WTC11 (cell line): ENCODE results near the gene CEP250. TPM values are rescaled to one million over a fixed set of nuclear protein-coding genes. Genes with fewer than 3 reads are reported as not detected.

Experiments
- ATAC-seq: fragments of 200-7000 bp; cut with Tn5 transposase; 2 replicates; pipeline ENCODE4 v1.10.0; 2021; ENCODE audit warnings: mild to moderate bottlenecking, moderate library complexity
- CTCF ChIA-PET: fragments of 300-600 bp; sonication (Branson Sonifier 250); formaldehyde crosslinking; loops from one replicate; lab custom pipeline; 2021; ENCODE audit warnings: antibody characterized with exemption; lab: Charles Lee
- POLR2A ChIA-PET: fragments of 350-600 bp; sonication (Branson Sonifier 250); formaldehyde crosslinking; loops from one replicate; lab custom pipeline; 2021; ENCODE audit warnings: antibody characterized with exemption; lab: Charles Lee
- DNase-seq: peaks from one replicate; pipeline ENCODE4 v3.0.0; 2021; ENCODE audit warnings: low spot score
- H3K27ac Mint-ChIP-seq: 2 replicates; pipeline ENCODE4 v1.8.0; 2021; ENCODE audit warnings: mixed read lengths
- H3K27me3 Mint-ChIP-seq: 2 replicates; pipeline ENCODE4 v1.8.0; 2021; ENCODE audit warnings: low read depth, mild to moderate bottlenecking, moderate library complexity, mixed read lengths
- H3K36me3 Mint-ChIP-seq: 2 replicates; pipeline ENCODE4 v1.8.0; 2021; ENCODE audit warnings: mixed read lengths
- H3K4me1 Mint-ChIP-seq: 2 replicates; pipeline ENCODE4 v1.8.0; 2022; ENCODE audit warnings: mixed read lengths
- H3K4me3 Mint-ChIP-seq: 2 replicates; pipeline ENCODE4 v1.8.0; 2021; ENCODE audit warnings: mild to moderate bottlenecking, moderate library complexity, mixed read lengths
- H3K9me3 Mint-ChIP-seq: 2 replicates; pipeline ENCODE4 v1.8.0; 2021; ENCODE audit warnings: mixed read lengths
- ATF3 ChIP-seq: sonication (generic); formaldehyde crosslinking; conservative IDR thresholded peaks from 2 replicates; pipeline ENCODE4 v1.8.1; 2022; ENCODE audit warnings: mild to moderate bottlenecking, missing genetic modification reagents
- CBFB ChIP-seq: sonication (generic); formaldehyde crosslinking; IDR thresholded peaks from 2 replicates; pipeline ENCODE4 v1.8.1; 2022; ENCODE audit warnings: mild to moderate bottlenecking, low read depth, missing genetic modification reagents
- E2F1 ChIP-seq: sonication (generic); formaldehyde crosslinking; IDR thresholded peaks from 2 replicates; pipeline ENCODE4 v1.8.0; 2022; ENCODE audit warnings: mild to moderate bottlenecking, missing genetic modification reagents
- E2F5 ChIP-seq: sonication (generic); formaldehyde crosslinking; IDR thresholded peaks from 2 replicates; pipeline ENCODE4 v1.8.1; 2022; ENCODE audit warnings: mild to moderate bottlenecking, moderate library complexity, missing genetic modification reagents
- ESRRA ChIP-seq: sonication (generic); formaldehyde crosslinking; IDR thresholded peaks from 2 replicates; pipeline ENCODE4 v1.8.1; 2022; ENCODE audit warnings: mild to moderate bottlenecking, missing genetic modification reagents, borderline replicate concordance
- FOXJ3 ChIP-seq: sonication (generic); formaldehyde crosslinking; IDR thresholded peaks from 2 replicates; pipeline ENCODE4 v1.9.0; 2021; ENCODE audit warnings: missing genetic modification reagents, mild to moderate bottlenecking, borderline replicate concordance
- IRF2 ChIP-seq: sonication (generic); formaldehyde crosslinking; IDR thresholded peaks from 2 replicates; pipeline ENCODE4 v1.8.0; 2022; ENCODE audit warnings: low read depth, missing genetic modification reagents, borderline replicate concordance
- JUN ChIP-seq: sonication (generic); formaldehyde crosslinking; IDR thresholded peaks from 2 replicates; pipeline ENCODE4 v1.8.0; 2023; ENCODE audit warnings: mild to moderate bottlenecking, missing genetic modification reagents
- KAT7 ChIP-seq: sonication (generic); formaldehyde crosslinking; IDR thresholded peaks from 2 replicates; pipeline ENCODE4 v1.8.1; 2023; ENCODE audit warnings: missing genetic modification reagents, mild to moderate bottlenecking, borderline replicate concordance
- MAX ChIP-seq: sonication (generic); formaldehyde crosslinking; IDR thresholded peaks from 2 replicates; pipeline ENCODE4 v1.8.0; 2022; ENCODE audit warnings: mild to moderate bottlenecking, missing genetic modification reagents
- MYBL2 ChIP-seq: sonication (generic); formaldehyde crosslinking; IDR thresholded peaks from 2 replicates; pipeline ENCODE4 v1.8.1; 2023; ENCODE audit warnings: mild to moderate bottlenecking, moderate library complexity, missing genetic modification reagents
- OVOL2 ChIP-seq: fragments of 250-450 bp; sonication (Bioruptor Pico); IDR thresholded peaks from 2 replicates; pipeline ENCODE4 v1.9.0; 2021; ENCODE audit warnings: mild to moderate bottlenecking, borderline replicate concordance
- PRDM15 ChIP-seq: sonication (generic); formaldehyde crosslinking; IDR thresholded peaks from 2 replicates; pipeline ENCODE4 v1.8.0; 2022; ENCODE audit warnings: missing genetic modification reagents
- SMAD4 ChIP-seq: sonication (generic); formaldehyde crosslinking; IDR thresholded peaks from 2 replicates; pipeline ENCODE4 v1.8.0; 2022; ENCODE audit warnings: mild to moderate bottlenecking, missing genetic modification reagents
- TP53 ChIP-seq: sonication (generic); formaldehyde crosslinking; IDR thresholded peaks from 2 replicates; pipeline ENCODE4 v1.8.1; 2023; ENCODE audit warnings: mild to moderate bottlenecking, missing genetic modification reagents
- USF2 ChIP-seq: sonication (generic); formaldehyde crosslinking; IDR thresholded peaks from 2 replicates; pipeline ENCODE4 v1.8.1; 2023; ENCODE audit warnings: mild to moderate bottlenecking, missing genetic modification reagents, moderate library complexity
- ZNF263 ChIP-seq: sonication (generic); formaldehyde crosslinking; IDR thresholded peaks from 2 replicates; pipeline ENCODE4 v1.8.1; 2022; ENCODE audit warnings: low read depth, mild to moderate bottlenecking, moderate library complexity, missing genetic modification reagents
- ZNF317 ChIP-seq: sonication (generic); formaldehyde crosslinking; IDR thresholded peaks from 2 replicates; pipeline ENCODE4 v1.8.1; 2023; ENCODE audit warnings: low read depth, mild to moderate bottlenecking, moderate library complexity, missing genetic modification reagents, borderline replicate concordance
- ZNF396 ChIP-seq: fragments of 250-450 bp; sonication (Bioruptor Pico); IDR thresholded peaks from 2 replicates; pipeline ENCODE4 v1.8.0; 2021; ENCODE audit warnings: mild to moderate bottlenecking, moderate library complexity, borderline replicate concordance
- ZNF512 ChIP-seq: sonication (generic); formaldehyde crosslinking; IDR thresholded peaks from 2 replicates; pipeline ENCODE4 v1.8.1; 2022; ENCODE audit warnings: missing genetic modification reagents, borderline replicate concordance
- total RNA-seq: library from RNA; stranded (reverse); gene quantifications from 3 replicates; pipeline ENCODE4 v1.2.3, GENCODE V29; 2021

Gene CEP250
- total RNA-seq, 1 experiment from 2014 or later = 63.1 TPM

- H3K9me3 Mint-ChIP-seq = no peaks in the 10 kb centered on the region
- no peaks in the 10 kb centered on the region for H3K27me3 Mint-ChIP-seq
- no peak overlapping the region for H3K4me3 Mint-ChIP-seq
- ATAC-seq = no peak
- CTCF ChIA-PET = interaction anchor here (2.6 kb wide), 1 partner anchor 42 kb away, joined by 8 read pairs; no protein-coding TSS in a partner anchor
- POLR2A ChIA-PET = no interaction called here
- H3K36me3 Mint-ChIP-seq = peaks cover 4% of the 10 kb centered on the region; the same call in 1 of the 2 replicates
- no peak for DNase-seq
- no peak overlapping the region for H3K27ac Mint-ChIP-seq
- TF ChIP-seq USF2 (CRISPR knock-in tag) (no peak), KAT7 (CRISPR knock-in tag) (no peak), ZNF263 (CRISPR knock-in tag) (no peak), ATF3 (CRISPR knock-in tag) (no peak), CBFB (CRISPR knock-in tag) (no peak), E2F1 (CRISPR knock-in tag) (no peak), ZNF396 (CRISPR knock-in tag) (no peak), ESRRA (no peak), IRF2 (CRISPR knock-in tag) (no peak), E2F5 (no peak), SMAD4 (CRISPR knock-in tag) (no peak), MYBL2 (CRISPR knock-in tag) (no peak), MAX (CRISPR knock-in tag) (no peak), TP53 (CRISPR knock-in tag) (no peak), JUN (CRISPR knock-in tag) (no peak), PRDM15 (no peak), OVOL2 (CRISPR knock-in tag) (no peak), FOXJ3 (CRISPR knock-in tag) (no peak), ZNF512 (CRISPR knock-in tag) (no peak), ZNF317 (CRISPR knock-in tag) (no peak)
- peaks cover 14% of the 10 kb centered on the region; the same call in 1 of the 2 replicates for H3K4me1 Mint-ChIP-seq
Observed at GRCh38 chr20:35562541-35563110, 107.2 kb downstream of the CEP250 start.
